GM06990 (cell line): Measurements from ENCODE around the gene HDAC10.

Experiments
- DNase-seq: peaks from one replicate; pipeline ENCODE4 v3.0.0-alpha.2; 2011; ENCODE audit not compliant: insufficient read length; ENCODE audit errors: extremely low read depth
- H3K27me3 ChIP-seq: replicated peaks from 2 replicates; pipeline ENCODE4 v1.6.0; 2011; ENCODE audit warnings: low read length; ENCODE audit not compliant: control insufficient read depth, insufficient read depth
- H3K36me3 ChIP-seq: 2 replicates; pipeline ENCODE4 v1.5.1; 2011; ENCODE audit warnings: low read length; ENCODE audit not compliant: control insufficient read depth, insufficient read depth
- H3K4me3 ChIP-seq: replicated peaks from 2 replicates; pipeline ENCODE4 v1.5.1; 2011; ENCODE audit warnings: low read depth, mild to moderate bottlenecking, control low read depth, low read length
- TF ChIP-seq, protein P1 (sequence below): IDR thresholded peaks from 2 replicates; pipeline ENCODE4 v1.5.1; 2011; ENCODE audit warnings: low read length, control low read depth, mild to moderate bottlenecking, inconsistent platforms; ENCODE audit not compliant: insufficient read depth, poor library complexity, severe bottlenecking

Gene HDAC10

DNA sequence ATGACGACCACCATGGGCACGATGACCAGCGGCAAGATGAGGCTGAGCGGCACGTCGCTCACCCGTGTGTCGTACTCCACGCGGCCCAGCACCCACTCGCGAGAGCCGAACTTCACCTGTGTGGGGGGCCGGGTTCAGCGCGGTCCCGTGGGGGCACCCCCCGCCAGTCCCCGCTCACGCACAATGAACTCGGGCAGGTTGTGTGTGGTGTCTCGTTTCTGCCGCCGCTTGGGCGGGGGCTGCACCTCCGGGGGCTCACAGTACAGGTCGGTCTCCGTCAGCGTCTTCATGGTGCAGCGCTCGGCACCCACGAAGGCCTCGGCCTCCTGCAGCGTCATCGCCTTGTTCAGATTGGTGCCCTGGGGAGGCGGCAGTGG, 30.3 kb upstream of the HDAC10 start:
- no peaks in the 10 kb centered on the region for H3K27me3 ChIP-seq
- no peak for DNase-seq
- TF ChIP-seq, protein P1, sequence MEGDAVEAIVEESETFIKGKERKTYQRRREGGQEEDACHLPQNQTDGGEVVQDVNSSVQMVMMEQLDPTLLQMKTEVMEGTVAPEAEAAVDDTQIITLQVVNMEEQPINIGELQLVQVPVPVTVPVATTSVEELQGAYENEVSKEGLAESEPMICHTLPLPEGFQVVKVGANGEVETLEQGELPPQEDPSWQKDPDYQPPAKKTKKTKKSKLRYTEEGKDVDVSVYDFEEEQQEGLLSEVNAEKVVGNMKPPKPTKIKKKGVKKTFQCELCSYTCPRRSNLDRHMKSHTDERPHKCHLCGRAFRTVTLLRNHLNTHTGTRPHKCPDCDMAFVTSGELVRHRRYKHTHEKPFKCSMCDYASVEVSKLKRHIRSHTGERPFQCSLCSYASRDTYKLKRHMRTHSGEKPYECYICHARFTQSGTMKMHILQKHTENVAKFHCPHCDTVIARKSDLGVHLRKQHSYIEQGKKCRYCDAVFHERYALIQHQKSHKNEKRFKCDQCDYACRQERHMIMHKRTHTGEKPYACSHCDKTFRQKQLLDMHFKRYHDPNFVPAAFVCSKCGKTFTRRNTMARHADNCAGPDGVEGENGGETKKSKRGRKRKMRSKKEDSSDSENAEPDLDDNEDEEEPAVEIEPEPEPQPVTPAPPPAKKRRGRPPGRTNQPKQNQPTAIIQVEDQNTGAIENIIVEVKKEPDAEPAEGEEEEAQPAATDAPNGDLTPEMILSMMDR, result no peak
- H3K36me3 ChIP-seq, result peaks cover 56% of the 10 kb centered on the region
- H3K4me3 ChIP-seq, result no peak overlapping the region

DNA sequence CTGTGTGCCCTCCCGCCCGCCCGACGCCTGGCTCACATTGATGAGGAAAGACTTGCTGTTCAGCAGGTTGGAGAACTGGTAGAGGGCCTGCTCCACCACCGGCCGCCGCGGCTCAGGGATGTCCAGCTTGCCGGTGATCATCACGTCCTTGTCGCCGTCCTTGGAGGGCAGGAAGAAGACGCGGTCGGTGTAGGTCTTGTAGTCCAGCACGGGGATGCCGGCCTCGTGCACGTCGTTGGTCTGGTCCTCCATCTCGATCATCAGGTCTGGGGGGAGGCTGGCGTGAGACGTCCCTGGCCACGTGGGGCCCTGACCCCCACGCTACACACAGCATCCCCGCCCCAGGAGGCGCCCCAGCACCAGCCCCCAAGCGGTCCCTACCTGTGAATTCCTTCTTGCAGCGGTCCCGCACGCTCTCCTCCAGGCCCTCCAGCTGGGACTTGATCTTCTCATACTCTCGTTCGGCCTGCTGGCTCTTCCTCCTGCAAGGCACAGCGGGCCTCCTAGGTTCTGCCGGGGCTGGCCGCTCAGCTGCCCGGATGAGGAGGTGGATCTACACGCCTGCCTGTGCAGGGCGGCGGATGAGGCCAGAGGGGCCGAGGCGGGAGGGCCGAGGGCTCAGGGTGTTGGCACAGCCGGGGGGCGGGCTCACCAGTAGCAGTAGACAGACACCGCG, 29.8 kb upstream of the HDAC10 start:
- no peak for DNase-seq
- no peaks in the 10 kb centered on the region for H3K27me3 ChIP-seq
- TF ChIP-seq, protein P1, result no peak
- H3K36me3 ChIP-seq, result peaks cover 53% of the 10 kb centered on the region
- H3K4me3 ChIP-seq, result no peak overlapping the region

DNA sequence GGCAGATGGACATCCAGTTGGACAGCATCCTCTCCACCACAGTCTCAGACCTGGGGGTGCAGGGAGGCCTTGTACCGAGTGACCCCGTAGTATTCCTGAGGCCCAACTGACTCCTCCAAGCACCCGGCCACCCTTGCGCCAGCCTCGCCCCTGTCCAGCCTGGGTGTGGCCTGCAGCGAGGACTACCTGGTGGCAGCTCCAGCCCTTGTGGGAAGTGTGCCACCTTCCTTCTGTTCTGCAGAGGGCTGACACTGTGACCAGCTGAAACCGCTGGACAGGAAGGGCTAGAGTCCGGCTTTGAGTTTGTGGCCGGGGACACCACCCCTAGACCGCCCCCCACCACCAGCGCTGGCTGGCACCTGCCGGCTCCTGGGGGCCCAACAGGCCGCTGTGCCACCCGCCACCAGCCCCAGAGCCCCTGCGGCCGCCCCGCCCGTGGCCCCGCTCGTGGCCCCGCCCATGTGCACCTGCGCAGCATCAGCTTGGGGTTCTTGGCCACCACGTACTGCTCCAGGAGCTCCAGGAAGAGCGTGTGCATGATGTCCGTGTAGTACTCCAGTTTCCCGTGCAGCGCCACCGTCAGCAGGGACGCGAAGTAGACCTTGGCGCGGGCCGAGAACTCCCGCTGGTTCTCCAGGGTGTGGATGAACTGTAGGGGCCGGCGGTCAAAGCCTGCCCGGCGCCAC, 29.1 kb upstream of the HDAC10 start:
- TF ChIP-seq, protein P1, result no peak
- no peak for DNase-seq
- Histone ChIP-seq H3K36me3 (peaks cover 55% of the 10 kb centered on the region), H3K4me3 (no peak overlapping the region), H3K27me3 (no peaks in the 10 kb centered on the region)

DNA sequence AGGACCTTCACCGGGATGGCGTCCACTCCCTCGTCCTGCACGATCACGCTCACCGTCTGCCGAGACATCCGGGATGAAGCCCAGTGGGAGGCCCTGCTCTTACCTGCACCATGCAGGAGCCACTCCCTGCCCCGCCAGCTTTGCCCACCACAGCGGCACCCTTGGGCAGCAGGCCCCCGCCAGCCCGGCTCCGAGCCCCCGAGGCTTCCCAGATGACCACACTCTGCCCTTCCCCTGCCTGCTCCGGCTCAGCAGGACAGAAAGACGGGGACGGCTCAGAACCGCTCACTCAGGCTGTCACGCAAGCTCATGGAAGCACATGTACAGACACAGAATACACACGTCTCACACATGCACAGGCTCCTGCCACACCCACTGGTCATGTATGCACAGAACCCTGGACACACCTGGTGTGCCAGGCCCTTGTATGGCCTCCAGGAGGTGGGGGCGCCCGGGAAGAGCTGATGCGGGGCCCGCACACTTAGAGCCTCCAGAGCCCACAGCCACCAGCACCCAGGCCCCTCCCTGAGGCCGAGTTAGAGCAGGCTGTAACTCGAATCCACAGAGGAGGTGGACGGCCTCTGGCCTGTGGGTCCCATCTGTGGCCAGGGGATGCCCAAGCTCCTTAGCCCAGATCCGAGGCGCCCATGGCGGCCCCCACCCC, 28.0 kb upstream of the HDAC10 start:
- Histone ChIP-seq H3K4me3 (no peak overlapping the region), H3K27me3 (no peaks in the 10 kb centered on the region), H3K36me3 (peaks cover 58% of the 10 kb centered on the region)
- TF ChIP-seq, protein P1, result no peak
- DNase-seq, result no peak

DNA sequence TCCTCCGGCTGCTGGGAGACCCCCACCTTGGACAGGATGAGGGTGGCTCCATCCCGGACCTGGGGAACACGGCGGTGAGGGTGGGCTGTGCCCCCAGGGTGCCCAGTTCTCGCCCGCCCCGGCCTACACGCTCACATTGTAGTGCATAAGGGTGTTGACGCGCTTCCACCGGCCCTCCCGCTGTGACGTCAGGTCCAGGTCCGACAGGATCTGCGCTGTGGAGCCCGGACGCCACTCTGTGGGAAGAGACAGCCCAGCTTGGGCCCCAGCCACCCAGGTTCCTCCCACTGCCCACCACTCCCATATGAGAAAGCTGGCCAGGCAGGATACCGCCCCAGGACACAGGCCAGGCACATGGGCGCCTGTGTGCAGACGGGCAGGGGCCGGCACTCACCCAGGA, 27.4 kb upstream of the HDAC10 start:
- TF ChIP-seq, protein P1, result no peak
- H3K4me3 ChIP-seq, result no peak overlapping the region
- peaks cover 55% of the 10 kb centered on the region for H3K36me3 ChIP-seq
- no peak for DNase-seq
- H3K27me3 ChIP-seq, result no peaks in the 10 kb centered on the region
